Stimulated activated CD8-positive, alpha-beta memory T cell treated with anti-CD3 and anti-CD28 coated beads, Interleukin-12 subunit alpha, Interleukin-12 subunit beta, amount 100 ng/mL, for 24 hours (primary cell): ENCODE measurements around the gene EMX1.

Experiments
- DNase-seq: peaks from one replicate; pipeline ENCODE4 v3.0.0-alpha.2; 2020; ENCODE audit errors: extremely low read depth

Gene EMX1

GRCh38 chr2:72942881-72943418, 25.6 kb downstream of the EMX1 start:
- DNase-seq = no peak

DNA sequence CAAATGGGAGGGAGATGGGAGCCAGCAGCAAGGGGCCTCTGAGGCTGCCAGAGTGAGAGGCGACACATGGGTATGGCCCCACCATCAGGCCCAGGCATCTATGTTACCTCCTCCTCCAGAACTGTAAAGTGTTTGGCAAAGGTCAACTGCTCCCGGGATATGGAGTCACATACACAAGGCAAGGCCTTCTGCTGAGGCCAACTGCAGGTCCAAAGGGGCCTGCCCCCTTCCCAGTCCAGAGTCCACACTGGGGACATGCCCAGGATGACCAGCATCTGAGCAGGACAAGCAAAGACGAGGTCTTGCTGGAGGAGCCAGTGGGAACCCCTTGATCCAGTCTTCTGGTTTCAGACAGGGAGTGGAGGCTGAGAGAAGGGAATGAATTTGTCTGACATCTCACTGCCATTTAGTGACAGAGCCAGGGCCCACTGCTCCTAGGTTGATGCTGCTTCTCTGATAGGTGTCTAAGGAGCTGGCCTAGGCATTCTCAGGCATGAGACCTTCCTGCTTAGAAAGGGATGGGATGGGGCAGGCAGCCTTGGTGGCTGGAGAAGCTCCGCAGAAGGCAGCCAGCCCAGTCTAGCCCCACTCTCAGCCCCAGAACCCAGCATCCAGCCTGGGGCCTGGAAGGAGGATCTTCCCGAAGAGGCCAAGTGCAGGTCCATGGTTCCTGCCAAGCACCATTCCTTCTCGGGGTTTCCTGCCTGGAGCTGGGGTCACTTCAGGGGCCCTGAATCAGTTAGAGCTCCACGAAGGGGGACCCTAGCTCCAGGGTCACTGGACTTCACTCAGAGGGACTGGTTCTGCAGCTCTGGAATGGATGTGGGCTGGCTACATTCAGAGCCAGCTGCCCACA, 26.4 kb downstream of the EMX1 start:
- no peak for DNase-seq

- DNase-seq = no peak
Measured at GRCh38 chr2:72944804-72945449, 27.6 kb downstream of the EMX1 start.

- DNase-seq = no peak
Measured at GRCh38 chr2:72945450-72946019, 28.2 kb downstream of the EMX1 start.

GRCh38 chr2:72946466-72946865, 29.1 kb downstream of the EMX1 start:
- DNase-seq = no peak

DNA sequence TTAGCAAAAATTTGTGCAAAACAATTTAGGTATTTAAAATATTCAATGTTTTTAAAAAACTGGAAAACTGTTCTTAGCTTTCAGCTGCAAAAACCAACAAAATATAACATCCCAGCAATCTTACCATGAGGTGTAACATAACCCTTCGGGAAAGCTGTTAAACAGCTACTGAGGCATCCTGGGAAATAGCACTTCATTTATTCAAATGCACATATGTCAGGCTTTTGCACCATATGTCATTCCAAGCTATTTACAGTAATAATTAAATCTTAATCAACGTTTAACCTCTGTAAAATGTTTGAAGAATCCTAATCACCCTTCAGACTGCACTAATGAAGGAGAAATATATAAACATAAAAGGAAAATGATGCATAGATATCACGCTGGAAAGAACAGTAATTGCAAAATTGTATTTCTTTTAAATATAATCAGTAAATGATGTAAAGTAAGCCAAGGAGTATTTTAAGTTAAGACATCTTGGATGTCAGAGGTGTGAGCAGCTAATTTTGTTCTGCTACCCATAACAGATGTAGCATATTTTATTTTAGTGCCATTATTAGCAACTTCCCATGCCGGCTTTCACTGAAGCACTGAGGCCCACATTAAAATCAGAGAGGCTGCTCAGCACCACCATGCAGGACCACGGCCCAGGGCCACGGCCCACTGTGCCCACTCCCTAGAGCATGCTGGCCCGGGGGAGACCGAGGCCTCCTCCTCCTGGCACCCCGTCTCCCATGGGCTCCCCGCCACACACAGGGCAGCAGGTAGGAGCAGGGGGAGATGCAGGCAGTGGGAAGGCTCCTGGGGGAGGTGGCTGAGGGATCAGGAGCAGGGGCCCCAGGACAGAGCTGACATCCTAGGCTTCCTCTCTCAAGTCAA, 30.9 kb downstream of the EMX1 start:
- no peak for DNase-seq

DNA sequence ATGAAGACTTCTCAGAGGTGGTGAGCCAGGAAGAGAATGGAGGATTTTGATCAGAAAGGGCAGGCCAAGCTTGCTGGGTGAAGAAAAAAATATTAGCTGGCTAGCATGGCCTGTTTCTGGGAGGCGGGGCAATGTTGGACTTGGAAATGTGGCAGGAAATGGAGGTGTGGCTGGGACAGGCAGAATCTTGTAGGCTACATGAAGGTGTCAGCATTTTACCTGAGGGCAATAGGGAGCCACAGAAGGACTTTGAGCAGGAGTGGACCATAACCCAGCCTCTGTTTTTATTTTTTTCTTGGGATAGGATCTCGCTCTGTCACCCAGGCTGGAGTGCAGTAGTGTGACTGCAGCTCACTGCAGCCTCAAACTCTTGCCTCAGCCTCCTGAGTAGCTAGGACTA, 31.7 kb downstream of the EMX1 start:
- DNase-seq = no peak

DNA sequence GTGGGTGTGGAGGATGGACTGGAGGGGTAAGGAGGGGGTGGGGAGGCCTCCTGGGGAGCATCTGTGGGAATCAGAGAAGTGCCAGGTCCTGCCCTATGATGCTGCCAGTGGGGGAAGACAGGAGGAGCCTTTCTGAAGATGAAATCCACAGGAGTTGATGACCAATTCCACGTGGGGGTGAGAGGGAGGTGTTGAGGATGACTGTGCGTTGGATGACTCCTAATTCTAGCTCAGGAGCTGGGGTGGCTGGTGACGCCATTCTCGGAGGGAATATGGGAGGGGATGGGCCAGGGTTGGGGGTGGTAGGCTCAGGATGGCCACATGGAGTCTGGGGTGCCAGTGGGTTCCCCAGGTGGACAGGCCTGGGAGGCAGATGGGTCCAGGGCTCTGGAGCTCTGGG, 32.3 kb downstream of the EMX1 start:
- no peak for DNase-seq

- DNase-seq = no peak
Measured at GRCh38 chr2:72950558-72951255, 33.4 kb downstream of the EMX1 start.

- DNase-seq = no peak
Measured at GRCh38 chr2:72951303-72952095, 34.2 kb downstream of the EMX1 start.

DNA sequence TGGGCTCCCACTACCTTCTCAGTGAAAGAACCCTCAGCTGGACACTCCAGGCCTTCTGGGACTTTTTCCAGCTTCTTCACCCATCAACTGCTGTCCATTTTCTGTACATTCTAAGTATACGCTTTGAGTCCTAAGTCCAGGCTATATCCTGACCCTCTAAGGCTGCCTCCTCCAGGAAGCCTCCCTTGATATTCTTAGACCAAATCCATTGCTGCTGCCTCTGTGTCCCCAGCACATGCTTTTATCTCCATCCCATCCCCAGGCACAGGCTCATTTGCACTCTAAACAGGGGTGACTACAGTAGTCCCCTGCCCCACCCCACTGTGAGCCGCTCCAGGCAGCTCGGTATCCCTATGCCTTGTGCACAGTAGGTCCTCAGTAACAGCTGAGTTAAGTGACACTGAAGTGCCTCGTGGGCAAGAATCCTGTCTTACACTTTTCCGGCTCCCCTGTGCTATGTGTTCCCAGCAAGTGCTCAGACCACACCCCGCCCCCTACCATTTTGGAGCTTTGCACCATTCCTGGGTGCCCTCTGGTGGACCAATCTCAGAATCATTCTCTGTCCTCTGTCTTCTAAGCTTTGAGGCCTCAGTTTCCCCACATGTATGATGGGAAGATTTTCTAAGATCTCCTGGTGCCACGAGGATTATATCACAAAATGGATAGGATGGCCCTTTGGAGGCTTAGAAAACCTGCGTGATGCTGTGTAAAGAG, 34.9 kb downstream of the EMX1 start:
- DNase-seq = no peak

- DNase-seq = no peak
Measured at GRCh38 chr2:72952961-72953360, 35.6 kb downstream of the EMX1 start.

DNA sequence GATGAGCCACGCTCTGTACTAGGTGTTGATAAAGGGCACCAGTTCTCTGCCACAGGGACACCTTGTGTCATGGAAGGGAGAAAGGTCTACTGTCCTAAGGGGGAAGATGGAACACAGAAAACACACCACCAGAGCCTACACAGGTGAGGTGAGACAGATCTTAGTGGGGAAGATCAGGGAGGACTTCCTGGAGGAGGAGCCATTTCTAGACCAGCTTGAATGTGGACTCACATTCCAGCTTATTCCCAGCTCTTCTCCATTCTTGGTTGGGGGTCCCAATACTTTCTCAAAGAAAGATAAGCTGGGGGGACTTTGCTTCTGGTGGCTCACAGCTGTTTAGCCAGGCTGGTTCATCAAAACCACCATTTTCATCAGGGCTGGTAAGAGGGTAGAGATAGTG, 36.2 kb downstream of the EMX1 start:
- DNase-seq = no peak

- DNase-seq = no peak
Measured at GRCh38 chr2:72953976-72954375, 36.7 kb downstream of the EMX1 start.

- DNase-seq = no peak
Measured at GRCh38 chr2:72954376-72955227, 37.3 kb downstream of the EMX1 start.

GRCh38 chr2:72955228-72956049, 38.1 kb downstream of the EMX1 start:
- no peak for DNase-seq

- DNase-seq = no peak
Measured at GRCh38 chr2:72956050-72956395, 38.7 kb downstream of the EMX1 start.

- DNase-seq = no peak
Measured at GRCh38 chr2:72956936-72957335, 39.6 kb downstream of the EMX1 start.
